ENCODE measurements around the gene HBS1L.

- TF ChIP-seq CTCF (conservative IDR thresholded peaks at IDR 0.05; ENCODE audit: low read length) (no peak), EZH2phosphoT487 (IDR thresholded peaks at IDR 0.05; ENCODE audit: borderline replicate concordance, low read depth, low read length) (no peak)
Measured at GRCh38 chr6:135008072-135008940, 46.3 kb downstream of the HBS1L start.
